GM18861 (cell line): ENCODE data around the gene C1orf116.
"Not testable (repeated sequence)": the region's sequence is repeated elsewhere in the genome, so short reads cannot be mapped to it uniquely, and the experiment has no call there.

ENCODE experiments used
- ATAC-seq: cut with Tn5 transposase; IDR thresholded peaks from one replicate; pipeline ENCODE4 v1.9.1; 2021; ENCODE audit not compliant: unreplicated experiment

Gene C1orf116

GRCh38 chr1:207059881-207060280 lies 27.3 kb upstream of the C1orf116 start:
- no peak for ATAC-seq

- ATAC-seq = no peak
Measured at GRCh38 chr1:207058878-207059867, 26.6 kb upstream of the C1orf116 start.

GRCh38 chr1:207058252-207058651 lies 25.7 kb upstream of the C1orf116 start:
- ATAC-seq = no peak

- ATAC-seq = no peak
Measured at GRCh38 chr1:207056673-207057072, 24.1 kb upstream of the C1orf116 start.

- no peak for ATAC-seq
Measured at GRCh38 chr1:207055386-207056001, 22.9 kb upstream of the C1orf116 start.

GRCh38 chr1:207054491-207054890 lies 21.9 kb upstream of the C1orf116 start:
- no peak for ATAC-seq

GRCh38 chr1:207052911-207053769 lies 20.6 kb upstream of the C1orf116 start, which contains the start of gene PFKFB2:
Gene PFKFB2, plus strand, starts transcription at chr1:207053275. Its CDS starts 1,443 bp downstream, at chr1:207054718.
- ATAC-seq = peak; percentile 53

GRCh38 chr1:207051191-207051943 lies 18.8 kb upstream of the C1orf116 start, which contains the start of gene YOD1:
Gene YOD1, minus strand, starts transcription at chr1:207051208. Its CDS starts 178 bp downstream, at chr1:207051030.
- ATAC-seq = no peak

GRCh38 chr1:207050480-207051190 lies 18.1 kb upstream of the C1orf116 start:
- ATAC-seq = peak; percentile 37

- no peak for ATAC-seq
Measured at GRCh38 chr1:207049974-207050391, 17.4 kb upstream of the C1orf116 start.

- ATAC-seq = no peak
Measured at GRCh38 chr1:207049514-207049913, 17.0 kb upstream of the C1orf116 start.

GRCh38 chr1:207049054-207049453 lies 16.5 kb upstream of the C1orf116 start:
- ATAC-seq = no peak

GRCh38 chr1:207048041-207048440 lies 15.5 kb upstream of the C1orf116 start:
- no peak for ATAC-seq

- ATAC-seq = no peak
Measured at GRCh38 chr1:207047505-207047904, 14.9 kb upstream of the C1orf116 start.

- ATAC-seq = no peak
Measured at GRCh38 chr1:207045453-207045852, 12.9 kb upstream of the C1orf116 start.

- not testable (repeated sequence) for ATAC-seq
Measured at GRCh38 chr1:207041397-207041796, 8.8 kb upstream of the C1orf116 start.

- ATAC-seq = no peak
Measured at GRCh38 chr1:207040181-207040533, 7.6 kb upstream of the C1orf116 start.

GRCh38 chr1:207039380-207040180 lies 7.0 kb upstream of the C1orf116 start:
- ATAC-seq = no peak

- no peak for ATAC-seq
Measured at GRCh38 chr1:207036865-207037264, 4.3 kb upstream of the C1orf116 start.
